ENCODE measurements around the gene PUM2. TPM values are rescaled to one million over a fixed set of nuclear protein-coding genes. Genes with fewer than 3 reads are reported as not detected.
A peak's percentile ranks its signal among the peaks of the same experiment; 100 is the strongest.

The PUM2 gene
- polyA plus RNA-seq, 1 donor (not counting 4 experiments of a cell fraction or from before 2014, with no cell fraction given) = 47.5 TPM

DNA sequence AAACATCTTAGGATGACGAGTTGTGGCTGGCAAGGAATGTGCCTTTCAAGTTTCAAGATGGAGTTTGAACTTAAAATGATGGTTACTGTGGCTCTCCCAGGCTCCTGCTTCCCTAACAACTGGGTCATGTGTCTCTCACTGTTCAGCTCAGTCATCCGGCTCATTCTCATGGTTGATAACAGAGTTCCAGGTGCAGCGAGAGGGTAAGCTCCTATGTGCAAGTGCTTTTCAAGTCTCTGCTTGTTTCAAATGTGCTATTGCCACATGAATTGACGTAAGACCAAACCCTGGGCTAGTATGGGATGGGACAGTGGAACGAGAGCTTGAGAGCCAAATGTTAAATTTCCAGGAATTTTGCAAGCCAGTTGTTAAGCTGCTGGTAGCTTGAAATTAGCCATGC is 19.5 kb upstream of the PUM2 start:
- no peak overlapping the region for H3K4me2 ChIP-seq (ENCODE audit: control insufficient read depth, extremely low read depth, insufficient read depth, low read depth, low read length)
- H3K4me3 ChIP-seq (ENCODE audit: control insufficient read depth in 2 of 3, extremely low read depth in 1 of 3, insufficient read depth in 2 of 3, low read depth in 1 of 3, low read length in 3 of 3) = no peak overlapping the region
- H3K27me3 ChIP-seq (ENCODE audit: control insufficient read depth, extremely low read depth, insufficient read depth, low read length) = no peaks in the 10 kb centered on the region
- H3K9ac ChIP-seq (ENCODE audit: control insufficient read depth, extremely low read depth, insufficient read depth, low read length) = peak overlapping the region; percentile 42
- no peaks in the 10 kb centered on the region for H4K20me1 ChIP-seq (ENCODE audit: control insufficient read depth, extremely low read depth, insufficient read depth, low read length)
- H3K36me3 ChIP-seq (ENCODE audit: control insufficient read depth in 2 of 2, extremely low read depth in 1 of 2, insufficient read depth in 2 of 2, low read length in 2 of 2) = no peaks in the 10 kb centered on the region
- no peak for TF ChIP-seq EZH2 (IDR thresholded peaks at IDR 0.05; ENCODE audit: low read length)
- TF ChIP-seq, protein P1, sequence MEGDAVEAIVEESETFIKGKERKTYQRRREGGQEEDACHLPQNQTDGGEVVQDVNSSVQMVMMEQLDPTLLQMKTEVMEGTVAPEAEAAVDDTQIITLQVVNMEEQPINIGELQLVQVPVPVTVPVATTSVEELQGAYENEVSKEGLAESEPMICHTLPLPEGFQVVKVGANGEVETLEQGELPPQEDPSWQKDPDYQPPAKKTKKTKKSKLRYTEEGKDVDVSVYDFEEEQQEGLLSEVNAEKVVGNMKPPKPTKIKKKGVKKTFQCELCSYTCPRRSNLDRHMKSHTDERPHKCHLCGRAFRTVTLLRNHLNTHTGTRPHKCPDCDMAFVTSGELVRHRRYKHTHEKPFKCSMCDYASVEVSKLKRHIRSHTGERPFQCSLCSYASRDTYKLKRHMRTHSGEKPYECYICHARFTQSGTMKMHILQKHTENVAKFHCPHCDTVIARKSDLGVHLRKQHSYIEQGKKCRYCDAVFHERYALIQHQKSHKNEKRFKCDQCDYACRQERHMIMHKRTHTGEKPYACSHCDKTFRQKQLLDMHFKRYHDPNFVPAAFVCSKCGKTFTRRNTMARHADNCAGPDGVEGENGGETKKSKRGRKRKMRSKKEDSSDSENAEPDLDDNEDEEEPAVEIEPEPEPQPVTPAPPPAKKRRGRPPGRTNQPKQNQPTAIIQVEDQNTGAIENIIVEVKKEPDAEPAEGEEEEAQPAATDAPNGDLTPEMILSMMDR (optimal IDR thresholded peaks at IDR 0.05 in 1 of 3, IDR thresholded peaks at IDR 0.05 in 1 of 3, conservative IDR thresholded peaks at IDR 0.05 in 1 of 3; ENCODE audit: extremely low read depth in 1 of 3, insufficient read depth in 2 of 3, low read length in 3 of 3) = no peak
- H3K9me3 ChIP-seq (ENCODE audit: control insufficient read depth, low read depth, low read length) = no peaks in the 10 kb centered on the region
- peaks cover 45% of the 10 kb centered on the region for H3K4me1 ChIP-seq (ENCODE audit: control insufficient read depth, extremely low read depth, insufficient read depth, low read length)
- H3K27ac ChIP-seq (ENCODE audit: control insufficient read depth, insufficient read depth, low read length) = peak overlapping the region; percentile 68
- no peaks in the 10 kb centered on the region for H3K9me1 ChIP-seq (ENCODE audit: control insufficient read depth, extremely low read depth, insufficient read depth, low read length)
- peak; percentile 100 for FAIRE-seq
- peak; percentile 97 for DNase-seq (ENCODE audit: low read depth, low spot score)
- H3K79me2 ChIP-seq (ENCODE audit: control insufficient read depth, insufficient read depth, low read length) = no peaks in the 10 kb centered on the region
- no peak overlapping the region for H2AFZ ChIP-seq (ENCODE audit: control insufficient read depth, low read length)
- dilution Hi-C loops (cut with MboI; ENCODE audit: extremely low pct_ligation_motif_present, low sequenced_read_pairs) = no loop called here

DNA sequence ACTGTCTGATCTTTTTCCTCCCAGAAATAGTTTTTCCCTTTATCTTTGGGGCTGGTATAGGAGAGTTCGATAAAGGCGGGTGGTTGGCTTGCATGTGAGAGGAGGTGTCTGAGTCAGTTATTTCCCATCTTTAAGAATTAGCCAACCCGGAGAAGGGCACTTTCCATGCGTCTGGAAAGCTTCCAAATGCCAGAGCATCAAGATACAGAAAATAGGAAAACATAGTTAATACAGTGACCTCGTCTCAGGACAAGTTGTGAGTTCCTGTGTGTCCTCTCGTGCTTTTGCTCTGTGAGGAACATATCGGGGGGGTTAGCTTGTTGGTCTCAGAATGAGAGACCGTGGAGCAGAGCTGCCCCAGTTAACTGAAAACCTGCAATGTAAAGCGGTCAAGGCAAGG is 18.7 kb upstream of the PUM2 start:
- dilution Hi-C loops (cut with MboI; ENCODE audit: extremely low pct_ligation_motif_present, low sequenced_read_pairs) = no loop called here
- no peaks in the 10 kb centered on the region for H3K27me3 ChIP-seq (ENCODE audit: control insufficient read depth, extremely low read depth, insufficient read depth, low read length)
- H3K9me3 ChIP-seq (ENCODE audit: control insufficient read depth, low read depth, low read length) = no peaks in the 10 kb centered on the region
- DNase-seq (ENCODE audit: low read depth, low spot score) = no peak
- H3K4me1 ChIP-seq (ENCODE audit: control insufficient read depth, extremely low read depth, insufficient read depth, low read length) = peaks cover 49% of the 10 kb centered on the region
- H4K20me1 ChIP-seq (ENCODE audit: control insufficient read depth, extremely low read depth, insufficient read depth, low read length) = no peaks in the 10 kb centered on the region
- TF ChIP-seq, protein P1 (optimal IDR thresholded peaks at IDR 0.05 in 1 of 3, IDR thresholded peaks at IDR 0.05 in 1 of 3, conservative IDR thresholded peaks at IDR 0.05 in 1 of 3; ENCODE audit: extremely low read depth in 1 of 3, insufficient read depth in 2 of 3, low read length in 3 of 3) = no peak
- TF ChIP-seq EZH2 (IDR thresholded peaks at IDR 0.05; ENCODE audit: low read length) = no peak
- H3K79me2 ChIP-seq (ENCODE audit: control insufficient read depth, insufficient read depth, low read length) = no peaks in the 10 kb centered on the region
- no peak overlapping the region for H3K4me2 ChIP-seq (ENCODE audit: control insufficient read depth, extremely low read depth, insufficient read depth, low read depth, low read length)
- no peaks in the 10 kb centered on the region for H3K9me1 ChIP-seq (ENCODE audit: control insufficient read depth, extremely low read depth, insufficient read depth, low read length)
- H3K36me3 ChIP-seq (ENCODE audit: control insufficient read depth in 2 of 2, extremely low read depth in 1 of 2, insufficient read depth in 2 of 2, low read length in 2 of 2) = no peaks in the 10 kb centered on the region
- no peak overlapping the region for H3K4me3 ChIP-seq (ENCODE audit: control insufficient read depth in 2 of 3, extremely low read depth in 1 of 3, insufficient read depth in 2 of 3, low read depth in 1 of 3, low read length in 3 of 3)
- H2AFZ ChIP-seq (ENCODE audit: control insufficient read depth, low read length) = no peak overlapping the region
- H3K9ac ChIP-seq (ENCODE audit: control insufficient read depth, extremely low read depth, insufficient read depth, low read length) = peak overlapping the region; percentile 42
- H3K27ac ChIP-seq (ENCODE audit: control insufficient read depth, insufficient read depth, low read length) = peak overlapping the region; percentile 68
- no peak for FAIRE-seq
